Vagina (tissue), 2 donors: ENCODE results near the gene MCCC2. TPM values are rescaled to one million over a fixed set of nuclear protein-coding genes. Genes with fewer than 3 reads are reported as not detected.

Source experiments
- DNase-seq, 2 donors: peaks; one replicate each; pipeline ENCODE4 v3.0.0-alpha.2; 2017; ENCODE audit errors: extremely low spot score in 2 of 2
- H3K27ac ChIP-seq: fragments of 200-600 bp; sonication (generic); one replicate; pipeline ENCODE4 v1.5.1; 2019
- H3K27me3 ChIP-seq: fragments of 200-600 bp; sonication (generic); one replicate; pipeline ENCODE4 v1.5.1; 2019
- H3K36me3 ChIP-seq, 2 donors: fragments of 200-600 bp; sonication (generic); one replicate each; pipeline ENCODE4 v1.5.1; 2017 to 2019
- H3K4me1 ChIP-seq: fragments of 200-600 bp; sonication (generic); one replicate; pipeline ENCODE4 v1.5.1; 2019
- H3K4me3 ChIP-seq, 2 donors: fragments of 200-600 bp; sonication (generic); 1 replicate in 1 of 2; 2 replicates in 1 of 2; pipeline ENCODE4 v1.5.1; 2016 to 2019
- H3K9me3 ChIP-seq: fragments of 200-600 bp; sonication (generic); one replicate; pipeline ENCODE4 v1.5.1; 2019
- POLR2A ChIP-seq, 2 donors: fragments of 450-650 bp; IDR thresholded peaks; one replicate each; pipeline ENCODE4 v1.6.1; 2017; ENCODE audit warnings: antibody characterized with exemption in 2 of 2, mild to moderate bottlenecking in 2 of 2, moderate library complexity in 2 of 2
- POLR2AphosphoS5 ChIP-seq, 2 donors: sonication (generic); formaldehyde crosslinking; IDR thresholded peaks; one replicate each; pipeline ENCODE4 v1.9.0; 2017; ENCODE audit warnings: antibody characterized with exemption in 2 of 2, mild to moderate bottlenecking in 2 of 2, low read depth in 1 of 2; ENCODE audit not compliant: insufficient read depth in 1 of 2
- intact Hi-C: fragments of 100-400 bp; cut with DNase I; formaldehyde crosslinking; loops from one replicate; pipeline ENCODE4 v1.15.1; 2023
- small RNA-seq: library from RNA; depleted of rRNA; stranded (forward); fragments of <200 nt; gene quantifications from one replicate; pipeline ENCODE3, GENCODE V24; 2016
- total RNA-seq: library from RNA; depleted of rRNA; stranded (reverse); fragments of >200 nt; gene quantifications from one replicate; pipeline ENCODE4 v1.2.3, GENCODE V29; 2016
- TF ChIP-seq, protein P1 (sequence below), 3 experiments: fragments of 450-650 bp in 2 of 3; fragments of 200-600 bp in 1 of 3; sonication (generic) in 1 of 3; IDR thresholded peaks; one replicate each; pipeline ENCODE4 v1.5.1; 2017 to 2019; ENCODE audit warnings: antibody characterized with exemption in 3 of 3, mild to moderate bottlenecking in 2 of 3, moderate library complexity in 2 of 3

The MCCC2 gene
- total RNA-seq, 1 donor from 2014 or later, result 30.7 TPM

DNA sequence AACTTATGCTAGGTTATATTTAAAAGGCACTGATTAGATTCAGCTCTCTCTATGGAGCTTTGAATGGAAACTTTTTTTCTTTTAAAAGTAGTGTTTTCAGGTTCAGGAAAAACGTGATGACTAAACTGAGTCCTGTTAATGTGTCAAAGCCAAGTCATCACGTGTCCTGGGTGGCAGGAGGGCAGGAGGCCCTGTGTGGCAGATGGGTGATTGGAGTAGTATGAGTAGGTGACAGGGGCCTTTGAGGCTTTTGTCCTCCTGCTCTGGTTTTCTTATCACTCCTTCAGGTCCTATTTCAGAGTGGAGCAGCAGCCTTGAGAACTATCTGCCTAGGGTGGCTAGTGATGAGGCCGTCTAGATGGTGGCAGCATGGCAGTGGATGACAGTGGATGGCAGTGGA, 114.3 kb downstream of the MCCC2 start:
- Histone ChIP-seq H3K4me1 (no peaks in the 10 kb centered on the region), H3K36me3 (no peaks in the 10 kb centered on the region), H3K9me3 (no peaks in the 10 kb centered on the region), H3K27ac (no peak overlapping the region), H3K4me3 (no peak overlapping the region), H3K27me3 (no peaks in the 10 kb centered on the region)
- no peak for DNase-seq
- TF ChIP-seq, protein P1, sequence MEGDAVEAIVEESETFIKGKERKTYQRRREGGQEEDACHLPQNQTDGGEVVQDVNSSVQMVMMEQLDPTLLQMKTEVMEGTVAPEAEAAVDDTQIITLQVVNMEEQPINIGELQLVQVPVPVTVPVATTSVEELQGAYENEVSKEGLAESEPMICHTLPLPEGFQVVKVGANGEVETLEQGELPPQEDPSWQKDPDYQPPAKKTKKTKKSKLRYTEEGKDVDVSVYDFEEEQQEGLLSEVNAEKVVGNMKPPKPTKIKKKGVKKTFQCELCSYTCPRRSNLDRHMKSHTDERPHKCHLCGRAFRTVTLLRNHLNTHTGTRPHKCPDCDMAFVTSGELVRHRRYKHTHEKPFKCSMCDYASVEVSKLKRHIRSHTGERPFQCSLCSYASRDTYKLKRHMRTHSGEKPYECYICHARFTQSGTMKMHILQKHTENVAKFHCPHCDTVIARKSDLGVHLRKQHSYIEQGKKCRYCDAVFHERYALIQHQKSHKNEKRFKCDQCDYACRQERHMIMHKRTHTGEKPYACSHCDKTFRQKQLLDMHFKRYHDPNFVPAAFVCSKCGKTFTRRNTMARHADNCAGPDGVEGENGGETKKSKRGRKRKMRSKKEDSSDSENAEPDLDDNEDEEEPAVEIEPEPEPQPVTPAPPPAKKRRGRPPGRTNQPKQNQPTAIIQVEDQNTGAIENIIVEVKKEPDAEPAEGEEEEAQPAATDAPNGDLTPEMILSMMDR (IDR thresholded peaks at IDR 0.05), result no peak
- no peak for TF ChIP-seq POLR2AphosphoS5 (IDR thresholded peaks at IDR 0.05; ENCODE audit: insufficient read depth in 1 of 2, low read depth in 1 of 2)
- TF ChIP-seq POLR2A (IDR thresholded peaks at IDR 0.05), result no peak
- intact Hi-C loops, result no loop called here

DNA sequence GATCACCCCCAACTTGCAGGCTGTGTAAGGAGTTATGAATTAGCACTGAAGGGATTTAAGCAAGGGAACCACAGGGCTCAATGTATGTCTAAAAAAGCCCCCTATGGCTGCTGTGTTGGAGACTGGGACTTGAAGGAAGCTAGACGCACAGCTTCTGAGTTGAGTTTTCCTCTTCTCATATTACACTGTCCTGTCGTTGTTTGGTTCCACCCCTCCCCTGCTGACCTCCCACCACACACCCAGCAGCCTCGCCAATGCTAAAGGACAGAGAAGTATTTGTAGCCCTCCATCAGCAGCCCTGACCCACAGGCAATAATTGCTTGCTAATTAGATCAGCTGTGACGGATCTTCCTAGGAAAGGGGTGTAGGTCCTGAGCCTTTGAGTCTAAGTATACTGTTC, 116.8 kb downstream of the MCCC2 start:
- no peak for DNase-seq
- no peaks in the 10 kb centered on the region for H3K27me3 ChIP-seq
- TF ChIP-seq, protein P1 (IDR thresholded peaks at IDR 0.05), result no peak
- TF ChIP-seq POLR2A (IDR thresholded peaks at IDR 0.05) (no peak), POLR2AphosphoS5 (IDR thresholded peaks at IDR 0.05; ENCODE audit: insufficient read depth in 1 of 2, low read depth in 1 of 2) (no peak)
- no peaks in the 10 kb centered on the region for H3K9me3 ChIP-seq
- no peak overlapping the region for H3K4me3 ChIP-seq
- no peaks in the 10 kb centered on the region for H3K36me3 ChIP-seq
- H3K4me1 ChIP-seq, result no peaks in the 10 kb centered on the region
- H3K27ac ChIP-seq, result no peak overlapping the region
- intact Hi-C loops, result no loop called here

DNA sequence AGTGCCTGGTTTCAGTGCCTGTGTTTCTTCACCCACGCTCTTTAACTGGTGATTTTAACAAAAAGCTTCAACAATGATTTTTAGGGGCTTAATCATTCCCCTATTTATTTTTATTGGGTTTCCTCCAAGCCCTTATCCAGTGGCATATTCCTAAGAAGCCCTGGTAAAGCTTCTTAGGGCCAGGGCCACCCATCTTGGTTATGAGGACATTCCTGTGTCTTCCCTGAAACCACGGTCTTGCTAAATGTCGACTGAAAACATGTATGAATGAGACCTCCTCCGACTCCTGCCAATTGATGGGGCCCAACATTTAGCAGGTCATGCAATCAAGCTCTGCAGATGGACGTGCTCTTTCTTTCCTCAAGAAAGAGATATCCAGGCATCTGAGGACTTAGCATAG, 118.3 kb downstream of the MCCC2 start:
- intact Hi-C loops, result no loop called here
- Histone ChIP-seq H3K27me3 (no peaks in the 10 kb centered on the region), H3K4me1 (no peaks in the 10 kb centered on the region), H3K9me3 (no peaks in the 10 kb centered on the region), H3K36me3 (no peaks in the 10 kb centered on the region), H3K27ac (no peak overlapping the region), H3K4me3 (no peak overlapping the region)
- DNase-seq, result no peak
- TF ChIP-seq POLR2AphosphoS5 (IDR thresholded peaks at IDR 0.05; ENCODE audit: insufficient read depth in 1 of 2, low read depth in 1 of 2) (no peak), POLR2A (IDR thresholded peaks at IDR 0.05) (no peak)
- TF ChIP-seq, protein P1 (IDR thresholded peaks at IDR 0.05), result no peak

DNA sequence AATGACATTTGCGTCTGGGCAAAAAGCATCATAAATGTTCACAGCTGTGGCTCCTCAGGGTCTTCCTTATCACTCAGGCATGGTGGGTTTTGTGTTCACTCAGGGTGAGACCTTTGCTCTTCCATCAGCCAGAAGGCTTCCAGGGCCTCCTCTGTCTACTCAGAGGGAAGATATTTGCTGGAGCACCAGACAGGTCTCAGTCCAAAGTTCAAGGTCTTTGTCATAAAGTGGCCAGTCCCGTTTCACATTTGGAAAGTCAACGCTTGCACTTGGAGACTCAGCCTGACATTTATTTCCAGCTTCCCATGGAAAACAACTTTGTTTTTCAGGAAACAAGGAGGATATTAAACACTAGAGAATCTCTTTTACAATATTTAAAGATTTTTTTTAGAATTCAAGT, 119.8 kb downstream of the MCCC2 start:
- Histone ChIP-seq H3K27me3 (no peaks in the 10 kb centered on the region), H3K4me3 (no peak overlapping the region), H3K27ac (no peak overlapping the region), H3K9me3 (no peaks in the 10 kb centered on the region), H3K36me3 (no peaks in the 10 kb centered on the region), H3K4me1 (no peaks in the 10 kb centered on the region)
- intact Hi-C loops, result no loop called here
- TF ChIP-seq POLR2A (IDR thresholded peaks at IDR 0.05) (no peak), POLR2AphosphoS5 (IDR thresholded peaks at IDR 0.05; ENCODE audit: insufficient read depth in 1 of 2, low read depth in 1 of 2) (no peak)
- TF ChIP-seq, protein P1 (IDR thresholded peaks at IDR 0.05), result no peak
- DNase-seq, result no peak

Small RNA genes within 50 kb of the gene (small RNA-seq; reads per million reads assigned to genes)
- gene HMGN1P12, result not detected

Other genes starting within 250 kb of the MCCC2 start
- 35.4 TPM for gene BDP1, start 131.7 kb upstream of the MCCC2 start, total RNA-seq
- not detected for gene CARTPT, start 131.9 kb downstream of the MCCC2 start, total RNA-seq